HepG2 (cell line): ENCODE results near the gene MYOM1. TPM values are rescaled to one million over a fixed set of nuclear protein-coding genes. Genes with fewer than 3 reads are reported as not detected.

Experiments
- CSRNP2 ChIP-seq: sonication (generic); formaldehyde crosslinking; conservative IDR thresholded peaks from 2 replicates; pipeline ENCODE4 v1.8.0; 2022; ENCODE audit warnings: low read depth, missing genetic modification reagents
- IRF9 ChIP-seq: sonication (generic); formaldehyde crosslinking; IDR thresholded peaks from 2 replicates; pipeline ENCODE4 v1.8.0; 2022; ENCODE audit warnings: missing genetic modification reagents, mild to moderate bottlenecking, borderline replicate concordance
- KMT2B ChIP-seq: IDR thresholded peaks from 2 replicates; pipeline ENCODE4 v1.6.1; 2016; ENCODE audit warnings: missing genetic modification reagents, missing compliant biosample characterization
- MXD4 ChIP-seq: IDR thresholded peaks from 2 replicates; pipeline ENCODE4 v1.6.1; 2016; ENCODE audit warnings: mild to moderate bottlenecking, missing biosample characterization, missing genetic modification reagents
- NFKBIZ ChIP-seq: IDR thresholded peaks from 2 replicates; pipeline ENCODE4 v1.6.1; 2018; ENCODE audit warnings: missing genetic modification reagents, missing compliant biosample characterization
- PRDM10 ChIP-seq: sonication (generic); formaldehyde crosslinking; IDR thresholded peaks from 2 replicates; pipeline ENCODE4 v1.4.0; 2020; ENCODE audit warnings: low read depth, missing genetic modification reagents
- SAP130 ChIP-seq: IDR thresholded peaks from 2 replicates; pipeline ENCODE4 v1.6.1; 2016; ENCODE audit warnings: low read depth
- SIN3A ChIP-seq: IDR thresholded peaks from 2 replicates; pipeline ENCODE4 v1.6.1; 2011; ENCODE audit warnings: low read depth, mild to moderate bottlenecking, control low read depth, low read length, borderline replicate concordance
- SNAPC2 ChIP-seq: sonication (generic); formaldehyde crosslinking; IDR thresholded peaks from 2 replicates; pipeline ENCODE4 v1.8.1; 2022; ENCODE audit warnings: mild to moderate bottlenecking, missing genetic modification reagents
- SSRP1 ChIP-seq: IDR thresholded peaks from 2 replicates; pipeline ENCODE4 v1.6.1; 2016; ENCODE audit warnings: control low read depth
- SYNCRIP ChIP-seq: fragments of 200-400 bp; formaldehyde crosslinking; IDR thresholded peaks from 2 replicates; pipeline ENCODE4 v1.6.1; 2018; ENCODE audit warnings: mild to moderate bottlenecking, low read depth, low read length; ENCODE audit not compliant: insufficient read depth
- ZBTB42 ChIP-seq: sonication (generic); formaldehyde crosslinking; IDR thresholded peaks from 2 replicates; pipeline ENCODE4 v1.5.0; 2020; ENCODE audit warnings: mild to moderate bottlenecking, missing genetic modification reagents
- ZKSCAN8 ChIP-seq: IDR thresholded peaks from 2 replicates; pipeline ENCODE4 v1.6.1; 2016; ENCODE audit warnings: borderline replicate concordance, missing genetic modification reagents, missing compliant biosample characterization
- ZNF180 ChIP-seq: sonication (generic); formaldehyde crosslinking; IDR thresholded peaks from 2 replicates; pipeline ENCODE4 v1.4.0; 2020; ENCODE audit warnings: low read depth, missing genetic modification reagents, borderline replicate concordance
- ZNF263 ChIP-seq: sonication (generic); formaldehyde crosslinking; IDR thresholded peaks from 2 replicates; pipeline ENCODE4 v1.4.0; 2020; ENCODE audit warnings: missing genetic modification reagents
- ZNF326 ChIP-seq: sonication (generic); formaldehyde crosslinking; IDR thresholded peaks from 2 replicates; pipeline ENCODE4 v1.4.0; 2020; ENCODE audit warnings: missing genetic modification reagents, borderline replicate concordance
- ZNF331 ChIP-seq: sonication (generic); formaldehyde crosslinking; IDR thresholded peaks from 2 replicates; pipeline ENCODE4 v1.4.0; 2020; ENCODE audit warnings: missing genetic modification reagents
- ZNF44 ChIP-seq: sonication (generic); formaldehyde crosslinking; IDR thresholded peaks from 2 replicates; pipeline ENCODE4 v1.5.1; 2020; ENCODE audit warnings: mild to moderate bottlenecking, missing genetic modification reagents
- ZNF530 ChIP-seq: sonication (generic); formaldehyde crosslinking; IDR thresholded peaks from 2 replicates; pipeline ENCODE4 v1.5.0; 2020; ENCODE audit warnings: low read depth, mild to moderate bottlenecking, missing genetic modification reagents
- ZNF800 ChIP-seq: sonication (generic); formaldehyde crosslinking; IDR thresholded peaks from 2 replicates; pipeline ENCODE4 v1.4.0; 2020; ENCODE audit warnings: missing genetic modification reagents
- polyA plus RNA-seq, 8 experiments: library from polyadenylated mRNA; depleted of rRNA in 3 of 8; stranded (reverse) in 7 of 8; unstranded in 1 of 8; fragments of >200 nt; fragmentation: Illumina TruSeq in 4 of 8; extraction: Trizol in 4 of 8; gene quantifications; 2 replicates each; pipeline versions ENCODE4 v1.2.1 to v1.2.3, GENCODE V29; 2011 to 2016; ENCODE audit warnings: low read depth in 4 of 8, missing spikeins in 1 of 8, mixed read lengths in 1 of 8; ENCODE audit not compliant: insufficient read depth in 1 of 8
- total RNA-seq, 5 experiments: library from RNA; depleted of rRNA; stranded (reverse); fragments of >200 nt; fragmentation: Illumina TruSeq; extraction: Trizol; gene quantifications; 2 replicates each; pipeline ENCODE4 v1.2.3, GENCODE V29; 2016; ENCODE audit warnings: low read depth in 1 of 5

MYOM1 gene
- total and polyA plus RNA-seq, 2 of the 13 experiments (the other 11 are each of a cell fraction or from before 2014, with no cell fraction given), result 0.46 to 0.98 TPM

GRCh38 chr18:3245853-3246634, 26.3 kb upstream of the MYOM1 start (continued):
- TF ChIP-seq ZNF800 (CRISPR knock-in tag), result no peak
- peak; percentile 31; the same call in 1 of the 2 replicates for TF ChIP-seq ZNF331 (CRISPR knock-in tag)
- TF ChIP-seq SSRP1 (CRISPR knock-in tag), result peak; percentile 37; the same call in 1 of the 2 replicates
- TF ChIP-seq SIN3A, result no peak
- TF ChIP-seq KMT2B (CRISPR knock-in tag), result peak; percentile 62; the same call in 1 of the 2 replicates
- no peak for TF ChIP-seq SYNCRIP
- 0 out of 2 replicates have a peak, but pooled peaks have one; percentile 17 for TF ChIP-seq ZNF263 (CRISPR knock-in tag)
- TF ChIP-seq ZNF44, result peak; percentile 65; the same call in 1 of the 2 replicates
- TF ChIP-seq ZNF530 (CRISPR knock-in tag), result no peak
- TF ChIP-seq IRF9, result no peak
- TF ChIP-seq ZNF180 (CRISPR knock-in tag), result no peak
- TF ChIP-seq ZKSCAN8, result peak; percentile 52; the same call in 1 of the 2 replicates
- peak; percentile 78 for TF ChIP-seq SAP130 (CRISPR knock-in tag)
- TF ChIP-seq ZBTB42, result no peak
- TF ChIP-seq SNAPC2 (CRISPR knock-in tag), result no peak
- TF ChIP-seq MXD4 (CRISPR knock-in tag), result peak; percentile 55
- TF ChIP-seq NFKBIZ, result no peak
- TF ChIP-seq ZNF326 (CRISPR knock-in tag), result no peak
- no peak for TF ChIP-seq CSRNP2
- TF ChIP-seq PRDM10 (CRISPR knock-in tag), result peak; percentile 72; the same call in 1 of the 2 replicates
